ENCODE measurements around the gene ZNF652. TPM values are rescaled to one million over a fixed set of nuclear protein-coding genes. Genes with fewer than 3 reads are reported as not detected.

ZNF652 gene
- total and polyA plus RNA-seq, 2 of the 4 experiments (the other 2 are of a cell fraction) = 3.6 to 8.8 TPM

DNA sequence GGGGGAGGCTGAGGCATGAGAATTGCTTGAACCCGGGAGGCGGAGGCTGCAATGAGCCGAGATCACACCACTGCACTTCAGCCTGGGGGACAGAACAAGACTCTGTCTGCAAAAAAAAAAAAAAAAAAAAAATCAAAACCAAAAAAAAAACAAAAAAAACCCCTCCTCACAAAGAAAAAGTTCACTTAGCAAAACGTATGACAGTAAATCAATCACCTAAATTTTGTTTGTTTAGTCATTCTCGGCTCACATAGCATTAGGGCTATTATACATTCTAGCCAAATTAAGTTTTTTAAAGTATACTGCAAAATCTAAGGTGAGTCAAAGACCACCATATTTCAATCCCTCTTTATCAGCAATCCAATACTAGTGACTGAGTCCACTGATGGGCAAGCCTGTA, 5.7 kb downstream of the ZNF652 start:
- Histone ChIP-seq H3K27me3 (ENCODE audit: control insufficient read depth, insufficient read depth, low read length) (no peaks in the 10 kb centered on the region), H3K4me2 (ENCODE audit: low read depth, low read length) (no peak overlapping the region), H3K79me1 (ENCODE audit: low read depth in 1 of 2, low read length in 2 of 2) (peaks cover 25 to 67% of the 10 kb centered on the region in 2 experiments), H3K9me1 (ENCODE audit: insufficient read depth, low read length) (peaks cover 7% of the 10 kb centered on the region), H3K9me3 (ENCODE audit: control insufficient read depth, insufficient read depth, low read length) (no peaks in the 10 kb centered on the region), H3K9ac (ENCODE audit: low read depth, low read length) (no peak overlapping the region), H2AFZ (replicated peaks; ENCODE audit: low read length, poor library complexity) (no peak overlapping the region), H3K4ac (ENCODE audit: low read depth, low read length) (no peak overlapping the region), H2BK5ac (ENCODE audit: low read depth, low read length, poor library complexity, severe bottlenecking) (no peak overlapping the region), H3K27ac (ENCODE audit: insufficient read depth, low read length) (no peak overlapping the region), H4K5ac (ENCODE audit: low read depth, low read length) (no peak overlapping the region), H3K4me1 (ENCODE audit: control insufficient read depth, insufficient read depth, low read length) (peaks cover 7% of the 10 kb centered on the region), H3K4me3 (ENCODE audit: insufficient read depth, low read depth, low read length) (no peak overlapping the region), H4K8ac (ENCODE audit: low read depth in 2 of 2, low read length in 2 of 2) (no peak overlapping the region), H2BK20ac (ENCODE audit: low read depth, low read length) (no peak overlapping the region), H3K14ac (replicated peaks; ENCODE audit: low read depth, low read length) (no peak overlapping the region), H4K20me1 (ENCODE audit: insufficient read depth, low read length) (peaks cover 76% of the 10 kb centered on the region), H2AK5ac (ENCODE audit: low read depth, low read length) (no peak overlapping the region), H3K56ac (ENCODE audit: extremely low read depth, insufficient read depth, low read length) (no peak overlapping the region), H2BK120ac (ENCODE audit: low read depth, low read length) (no peak overlapping the region), H3K23ac (ENCODE audit: low read depth, low read length) (no peak overlapping the region), H2BK15ac (ENCODE audit: low read depth, low read length) (no peak overlapping the region), H2AK9ac (replicated peaks; ENCODE audit: low read depth, low read length, poor library complexity) (no peak overlapping the region), H3K36me3 (ENCODE audit: control insufficient read depth, insufficient read depth, low read length) (no peaks in the 10 kb centered on the region), H3K18ac (ENCODE audit: low read depth, low read length) (no peak overlapping the region), H4K91ac (ENCODE audit: insufficient read depth, low read depth, low read length) (no peak overlapping the region)
- no CpG with 5 or more reads among the region's 5 CpGs for WGBS, 2 experiments (ENCODE audit: extremely low coverage in 2 of 2, insufficient read length in 1 of 2)
- in situ Hi-C loops (cut with MboI; ENCODE audit: low sequenced_read_pairs) (no loop called here), intact Hi-C loops (cut with micrococcal nuclease) (no loop called here), dilution Hi-C loops (cut with HindIII; ENCODE audit: low sequenced_read_pairs, unreplicated experiment) (no loop called here)
- DNase-seq = no peak
- ChIA-PET CTCF (interaction anchor here (0.7 kb wide), 1 partner anchor 398 kb away, joined by 3 read pairs; no protein-coding TSS in a partner anchor), POLR2A (ENCODE audit: unreplicated experiment) (no interaction called here)
- BruUV-seq (replicated peaks) = no TSS peak
- ATAC-seq (ENCODE audit: low read depth) = no peak
- TF ChIP-seq FOS (IDR thresholded peaks at IDR 0.05; ENCODE audit: low read depth, low read length) (no peak), BHLHE40 (IDR thresholded peaks at IDR 0.05; ENCODE audit: low read depth, low read length) (no peak)

All from IMR-90 (cell line).